ENCODE data around the gene VTI1A.

DNA sequence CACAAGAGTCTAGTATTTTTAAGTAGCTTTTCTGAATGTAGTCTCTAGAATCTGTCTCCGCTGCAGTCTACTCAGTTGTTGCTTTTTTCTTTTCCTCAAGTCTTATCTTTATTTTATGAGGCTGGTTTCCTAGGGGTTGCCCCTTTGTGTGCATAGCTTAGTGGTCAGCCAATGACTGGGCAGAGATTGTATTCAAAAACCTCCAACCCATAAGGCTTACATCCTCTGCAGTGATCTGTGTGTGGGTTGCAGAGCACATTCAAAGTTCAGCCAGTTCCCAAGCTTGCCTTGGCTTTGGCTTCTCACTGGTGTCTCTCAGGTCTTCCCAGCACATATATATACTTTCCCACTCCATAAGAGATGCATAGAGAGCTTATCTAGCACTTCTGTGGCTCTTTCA is 343.0 kb downstream of the VTI1A start:
- TF ChIP-seq, protein P1, sequence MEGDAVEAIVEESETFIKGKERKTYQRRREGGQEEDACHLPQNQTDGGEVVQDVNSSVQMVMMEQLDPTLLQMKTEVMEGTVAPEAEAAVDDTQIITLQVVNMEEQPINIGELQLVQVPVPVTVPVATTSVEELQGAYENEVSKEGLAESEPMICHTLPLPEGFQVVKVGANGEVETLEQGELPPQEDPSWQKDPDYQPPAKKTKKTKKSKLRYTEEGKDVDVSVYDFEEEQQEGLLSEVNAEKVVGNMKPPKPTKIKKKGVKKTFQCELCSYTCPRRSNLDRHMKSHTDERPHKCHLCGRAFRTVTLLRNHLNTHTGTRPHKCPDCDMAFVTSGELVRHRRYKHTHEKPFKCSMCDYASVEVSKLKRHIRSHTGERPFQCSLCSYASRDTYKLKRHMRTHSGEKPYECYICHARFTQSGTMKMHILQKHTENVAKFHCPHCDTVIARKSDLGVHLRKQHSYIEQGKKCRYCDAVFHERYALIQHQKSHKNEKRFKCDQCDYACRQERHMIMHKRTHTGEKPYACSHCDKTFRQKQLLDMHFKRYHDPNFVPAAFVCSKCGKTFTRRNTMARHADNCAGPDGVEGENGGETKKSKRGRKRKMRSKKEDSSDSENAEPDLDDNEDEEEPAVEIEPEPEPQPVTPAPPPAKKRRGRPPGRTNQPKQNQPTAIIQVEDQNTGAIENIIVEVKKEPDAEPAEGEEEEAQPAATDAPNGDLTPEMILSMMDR (IDR thresholded peaks at IDR 0.05; ENCODE audit: control extremely low read depth in 1 of 3, insufficient read depth in 1 of 3, low read depth in 1 of 3, low read length in 3 of 3): no peak
- TF ChIP-seq EZH2 (IDR thresholded peaks at IDR 0.05; ENCODE audit: low read depth, low read length, severe bottlenecking): no peak
- TF ChIP-seq BRCA1 (IDR thresholded peaks at IDR 0.05; ENCODE audit: low read depth, low read length): no peak
- TF ChIP-seq EGR1 (IDR thresholded peaks at IDR 0.05; ENCODE audit: borderline replicate concordance, low read depth, low read length): no peak
- TF ChIP-seq EP300 (IDR thresholded peaks at IDR 0.05; ENCODE audit: borderline replicate concordance in 1 of 2, low read depth in 2 of 2, low read length in 2 of 2): no peak
- TF ChIP-seq CREB1 (IDR thresholded peaks at IDR 0.05): no peak
- TF ChIP-seq FOSL1 (IDR thresholded peaks at IDR 0.05; ENCODE audit: insufficient read depth, low read depth, low read length): no peak
- TF ChIP-seq SP4 (IDR thresholded peaks at IDR 0.05; ENCODE audit: low read length): no peak
- TF ChIP-seq SIRT6 (IDR thresholded peaks at IDR 0.05; ENCODE audit: low read length): no peak
- TF ChIP-seq CHD2 (IDR thresholded peaks at IDR 0.05; ENCODE audit: low read length): no peak
- no peak for TF ChIP-seq PHF8 (conservative IDR thresholded peaks at IDR 0.05; ENCODE audit: low read depth, low read length)
- TF ChIP-seq POLR2A (IDR thresholded peaks at IDR 0.05; ENCODE audit: control extremely low read depth in 1 of 2, low read depth in 2 of 2, low read length in 2 of 2): no peak
- TF ChIP-seq POLR2AphosphoS5 (IDR thresholded peaks at IDR 0.05; ENCODE audit: low read depth, low read length): no peak
- no peak for TF ChIP-seq MAFK (IDR thresholded peaks at IDR 0.05; ENCODE audit: low read depth, low read length)
